Stimulated activated CD4-positive, alpha-beta T cell treated with anti-CD3 and anti-CD28 coated beads, Interleukin-12 subunit alpha, Interleukin-12 subunit beta, amount 100 ng/mL, for 4 hours (primary cell): ENCODE data around the gene GCK.

ENCODE experiments used
- DNase-seq: peaks from one replicate; pipeline ENCODE4 v3.0.0-alpha.2; 2020

Gene GCK

DNA sequence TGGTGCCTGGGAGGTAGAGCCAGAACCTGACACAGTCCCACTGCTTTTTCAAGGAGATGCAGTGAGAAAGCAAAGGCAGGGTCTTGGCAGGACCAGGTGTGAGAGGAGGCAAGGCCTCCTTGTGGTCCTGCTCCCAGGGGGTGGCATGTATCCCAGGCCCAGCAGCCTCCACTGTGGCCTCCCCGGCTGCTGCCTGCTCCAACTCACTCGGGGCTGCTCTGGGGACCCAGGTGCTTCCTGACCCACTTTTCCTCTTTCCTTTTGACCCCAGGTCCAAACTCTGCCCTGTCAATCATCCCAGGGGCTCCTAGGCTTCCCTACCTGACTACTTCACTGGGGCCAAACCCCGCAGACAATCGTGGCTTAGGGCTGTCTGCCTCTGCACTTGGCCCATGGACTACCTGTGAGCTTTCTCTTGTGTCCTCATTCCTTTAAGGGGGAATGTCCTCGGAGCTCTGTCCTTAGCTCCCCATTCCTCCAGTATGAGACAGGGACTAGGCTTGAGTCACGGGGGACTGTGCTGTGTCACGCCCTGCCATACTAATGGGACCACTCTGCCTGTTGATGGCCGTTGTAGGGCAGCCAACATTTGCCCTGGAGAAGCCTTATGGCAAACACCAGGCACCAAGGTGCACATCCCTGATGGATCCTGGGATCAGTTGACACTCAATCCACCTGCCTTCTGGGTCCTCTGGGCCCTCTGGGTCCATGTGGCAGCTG lies 86.2 kb downstream of the GCK start:
- DNase-seq, result no peak

DNA sequence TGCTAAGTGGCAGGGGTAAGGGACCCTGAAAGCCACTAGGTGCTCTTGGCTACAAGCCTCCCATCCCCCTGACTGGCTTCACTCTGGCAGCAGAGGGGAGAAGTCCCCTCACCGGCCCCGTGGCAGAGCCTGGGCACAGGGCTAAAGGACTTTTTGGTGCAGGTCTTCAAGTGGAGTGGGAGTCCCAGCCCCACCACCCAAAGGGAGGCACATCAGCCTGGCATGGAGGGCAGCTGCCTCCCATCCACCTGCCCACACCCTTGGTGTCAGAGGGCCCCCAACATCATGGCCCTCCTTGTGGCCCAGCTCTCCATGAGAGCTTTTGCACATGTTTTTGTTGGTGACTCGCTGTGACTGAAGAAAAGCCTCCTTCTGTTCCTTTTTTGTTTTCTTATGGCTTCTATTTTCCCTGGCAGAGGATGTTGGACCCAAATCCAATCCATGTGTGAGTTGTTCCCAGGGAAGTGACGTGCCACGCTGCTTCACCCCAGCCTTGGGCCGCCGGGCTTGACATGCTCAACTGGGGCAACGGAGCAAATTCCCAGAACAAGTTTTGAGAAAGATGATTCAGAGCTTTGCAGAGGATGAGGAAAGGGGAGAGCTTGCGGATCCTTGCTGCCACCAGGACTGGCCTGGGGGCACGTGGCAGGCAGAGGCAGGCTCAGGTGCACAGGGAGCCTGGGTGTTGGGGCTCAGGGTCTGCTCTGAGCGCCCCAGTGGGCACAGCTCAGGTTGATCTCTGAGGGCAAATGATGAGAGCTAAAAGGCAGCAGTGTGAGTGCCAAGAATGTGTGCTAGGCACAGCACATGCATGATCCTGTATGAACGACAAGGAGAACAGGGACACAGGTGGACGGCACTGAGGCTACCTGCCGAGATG lies 87.0 kb downstream of the GCK start:
- no peak for DNase-seq

DNA sequence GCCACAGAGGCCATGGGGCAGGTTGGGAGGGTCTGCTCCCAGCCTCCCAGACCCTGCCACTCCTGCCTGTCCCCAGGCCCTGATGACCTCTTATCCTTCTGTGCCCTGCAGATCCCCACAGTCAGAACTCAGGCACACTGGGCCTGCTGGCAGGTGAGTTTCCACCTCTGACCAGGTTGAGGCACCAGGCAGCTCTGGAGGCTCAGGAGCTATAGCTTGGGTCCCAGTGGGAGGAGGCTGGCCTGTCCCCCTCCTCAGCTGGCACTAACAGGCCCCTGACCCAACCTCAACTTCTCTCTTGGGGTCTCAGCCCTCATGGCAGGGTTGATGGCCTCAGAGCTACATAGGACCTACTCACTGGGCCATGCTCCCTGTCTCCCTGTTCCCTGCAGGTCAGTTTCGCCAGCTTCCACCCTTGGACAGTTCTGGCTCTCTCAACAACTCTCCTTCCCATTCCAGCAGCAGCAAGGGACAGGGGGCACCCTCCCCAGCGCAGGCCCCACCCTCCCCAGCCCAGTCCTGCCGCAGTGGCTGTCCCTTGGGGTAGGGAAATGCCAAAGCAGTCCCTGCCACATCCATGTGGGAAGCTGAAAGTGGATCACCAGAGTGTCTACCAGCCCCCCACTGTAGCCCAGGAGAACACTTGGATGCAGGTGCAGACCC lies 87.8 kb downstream of the GCK start:
- no peak for DNase-seq

DNA sequence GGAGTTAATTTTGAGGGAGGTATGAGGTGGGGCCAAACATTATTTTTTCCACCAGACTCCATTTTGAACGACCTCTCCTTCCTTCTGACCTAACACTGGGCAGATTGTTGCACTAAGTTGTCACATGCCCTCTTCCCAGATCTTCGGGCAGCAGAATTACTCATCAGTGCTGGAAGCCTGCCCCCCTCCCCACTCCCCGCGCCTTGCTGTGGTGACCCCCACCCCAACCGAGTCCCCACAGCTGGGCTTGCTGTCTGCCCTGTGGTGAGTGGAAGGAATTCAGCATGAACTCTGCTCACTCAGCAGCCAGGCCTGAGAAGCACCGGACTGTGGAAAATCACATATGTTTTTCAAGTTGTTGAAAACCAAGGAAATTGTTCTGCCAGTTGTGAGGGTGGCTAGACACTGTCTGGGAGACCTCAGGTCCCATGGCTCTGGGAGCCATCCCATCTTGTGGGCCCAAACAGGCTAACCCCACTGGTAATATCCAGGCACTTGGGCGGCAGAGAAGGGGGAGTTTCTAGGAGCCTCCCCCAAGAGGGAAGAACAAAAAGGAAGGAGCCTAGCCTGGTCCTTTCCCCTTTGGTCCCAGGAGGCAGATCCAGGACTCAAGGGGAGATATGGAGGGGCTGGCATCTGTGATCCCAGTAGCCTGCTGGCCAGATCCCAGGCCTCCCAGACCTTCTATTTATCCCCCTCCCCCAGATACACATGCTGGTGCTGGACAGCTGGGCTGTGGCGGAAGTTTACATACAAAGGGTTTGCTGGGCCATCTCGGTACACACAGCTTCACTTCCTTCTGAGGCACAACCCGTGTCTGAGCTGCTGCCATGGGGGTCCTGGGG lies 88.6 kb downstream of the GCK start:
- no peak for DNase-seq

DNA sequence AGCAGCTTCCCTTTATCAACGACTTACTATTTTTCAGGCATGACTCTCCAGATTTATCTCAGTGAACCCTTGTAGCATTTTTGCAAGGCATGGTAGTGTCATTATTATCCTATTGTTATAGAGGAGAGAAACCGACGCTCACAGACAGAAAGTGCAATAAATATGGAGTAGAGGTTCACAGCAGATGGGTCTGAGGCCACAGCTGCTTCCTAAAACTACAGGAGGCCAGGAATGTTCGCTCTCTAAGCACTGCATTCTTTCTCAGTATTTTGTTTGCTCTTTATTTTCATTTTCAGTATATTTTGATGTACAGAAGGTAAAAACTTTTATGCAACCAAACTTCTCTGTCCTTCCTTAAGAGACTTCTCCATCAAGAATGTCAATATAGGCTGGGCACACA lies 89.6 kb downstream of the GCK start:
- no peak for DNase-seq

DNA sequence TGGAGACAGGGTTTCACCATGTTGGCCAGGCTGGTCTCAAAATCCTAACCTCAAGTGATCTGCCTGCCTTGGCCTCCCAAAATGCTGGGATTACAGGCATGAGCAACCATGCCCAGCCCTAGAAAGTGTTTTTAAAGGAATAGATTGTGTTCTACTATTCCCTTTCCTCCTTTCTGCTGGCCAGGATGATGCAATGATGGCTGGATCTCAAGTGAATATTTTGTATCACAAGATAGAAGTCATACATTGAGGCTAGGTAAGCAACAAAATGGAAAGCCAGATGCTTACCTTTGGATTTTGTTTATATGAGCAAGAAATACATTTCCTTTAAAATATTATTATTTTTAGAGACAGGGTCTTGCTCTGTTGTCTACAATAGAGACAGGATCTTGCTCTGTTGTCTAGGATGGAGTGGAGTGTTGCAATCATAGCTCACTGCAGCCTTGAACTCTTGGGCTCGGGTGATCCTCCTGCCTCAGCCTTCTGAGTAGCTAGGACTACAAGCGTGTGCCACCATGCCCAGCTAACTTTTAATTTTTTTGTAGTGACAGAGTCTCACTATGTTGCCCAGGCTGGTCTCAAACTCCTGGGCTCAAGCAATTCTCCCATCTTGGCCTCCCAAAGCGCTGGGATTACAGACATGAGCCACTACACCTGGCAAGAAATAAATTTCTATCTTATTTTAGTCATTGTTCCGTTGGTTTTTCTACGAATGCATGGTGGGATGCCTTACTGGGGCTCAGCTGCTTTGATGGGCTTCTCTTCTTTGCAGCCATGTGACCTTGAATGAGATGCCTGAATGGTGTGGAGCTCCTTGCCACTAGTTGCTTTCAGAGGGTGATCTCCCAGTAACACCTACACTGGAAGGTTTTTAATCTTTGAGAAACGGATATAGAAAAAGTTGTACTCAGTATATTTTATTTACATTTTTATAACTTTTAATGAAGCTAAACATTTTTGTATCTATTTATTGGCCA lies 90.9 kb downstream of the GCK start:
- no peak for DNase-seq

DNA sequence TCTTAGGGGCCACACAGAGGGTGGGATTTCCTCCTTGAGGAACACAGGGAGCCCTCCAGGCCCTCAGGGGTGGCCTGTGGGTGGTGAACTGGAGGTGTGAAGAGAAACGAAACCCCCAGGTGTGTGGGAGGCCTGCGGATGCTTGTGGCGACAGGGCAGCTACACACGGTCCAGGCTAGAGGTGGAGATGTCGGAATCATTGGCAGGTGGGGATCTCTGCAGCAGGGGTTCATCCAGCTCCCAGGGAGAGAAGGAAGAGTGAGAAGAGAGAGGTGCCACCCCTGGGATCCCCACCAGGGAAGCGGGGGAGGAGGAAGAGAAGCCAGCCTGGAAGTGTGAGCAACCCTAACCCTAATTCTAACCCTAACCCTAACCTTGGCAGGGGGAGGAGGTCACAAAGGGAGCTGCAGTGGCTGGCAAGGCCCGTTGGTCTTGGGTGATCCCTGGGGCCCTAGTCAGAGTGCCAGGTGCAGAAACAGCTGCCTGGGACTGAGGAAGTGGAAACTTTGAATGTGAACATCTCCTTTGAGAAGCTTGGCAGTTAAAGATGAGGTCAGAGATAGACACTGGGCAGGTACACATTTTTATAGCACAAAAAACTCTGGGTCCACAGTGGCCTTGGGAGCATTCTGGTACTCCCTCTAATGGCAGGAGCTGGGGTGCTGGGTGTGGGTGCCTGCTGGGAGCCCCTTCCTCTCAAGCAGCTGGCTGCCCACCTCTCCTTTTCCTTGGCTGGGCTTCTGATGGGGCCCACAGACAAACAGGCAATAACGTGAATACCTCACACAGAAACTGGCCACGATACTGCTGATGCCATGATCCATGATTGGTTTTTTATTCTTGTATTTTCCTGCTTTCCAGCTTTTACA lies 91.9 kb downstream of the GCK start:
- no peak for DNase-seq

DNA sequence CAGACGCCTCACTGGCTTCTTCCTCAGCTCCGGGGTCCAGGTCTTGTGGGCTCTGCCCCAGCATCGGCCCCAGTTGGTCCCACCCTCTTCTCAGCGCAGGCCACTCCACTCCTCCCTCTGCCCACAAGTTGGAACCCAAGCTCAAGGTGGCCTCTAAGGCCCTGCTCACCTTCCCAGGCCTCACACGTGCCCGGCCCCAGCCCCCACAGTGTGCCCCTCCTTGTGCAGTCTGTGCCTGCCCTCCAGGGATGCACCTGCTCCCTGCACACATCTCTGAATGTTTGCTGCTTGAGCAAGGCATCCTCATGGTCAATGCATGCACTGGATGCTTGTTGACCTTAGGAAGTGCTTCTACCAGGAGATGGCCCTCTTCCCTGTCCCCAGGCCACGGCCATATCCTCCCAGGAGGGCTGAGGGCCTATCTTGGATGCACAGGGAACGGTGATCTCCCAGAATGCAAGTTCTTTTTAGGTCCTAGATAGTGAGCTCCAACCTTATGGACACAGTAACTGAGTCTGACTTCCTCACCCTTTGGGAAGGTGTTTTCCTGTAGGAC lies 92.8 kb downstream of the GCK start:
- no peak for DNase-seq

DNA sequence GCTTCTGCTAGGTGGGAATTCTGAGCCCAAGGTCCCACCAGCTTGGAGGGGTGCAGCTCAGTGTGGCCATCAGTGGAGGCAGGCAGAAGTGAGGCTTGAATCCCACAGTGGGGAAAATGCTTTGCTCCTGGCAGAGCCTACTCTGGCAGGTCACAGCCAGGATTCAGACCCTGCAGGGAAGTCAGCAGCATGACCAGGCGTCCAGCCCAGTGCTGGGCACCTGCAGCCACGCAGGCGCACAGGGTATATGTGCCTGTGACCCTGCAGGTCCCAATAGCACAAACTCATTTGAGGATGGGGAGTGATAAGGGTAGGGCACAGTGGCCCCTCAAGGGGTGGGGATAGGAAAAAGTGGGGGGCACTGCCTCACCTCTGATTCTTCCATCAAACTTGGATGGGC lies 93.5 kb downstream of the GCK start:
- no peak for DNase-seq

DNA sequence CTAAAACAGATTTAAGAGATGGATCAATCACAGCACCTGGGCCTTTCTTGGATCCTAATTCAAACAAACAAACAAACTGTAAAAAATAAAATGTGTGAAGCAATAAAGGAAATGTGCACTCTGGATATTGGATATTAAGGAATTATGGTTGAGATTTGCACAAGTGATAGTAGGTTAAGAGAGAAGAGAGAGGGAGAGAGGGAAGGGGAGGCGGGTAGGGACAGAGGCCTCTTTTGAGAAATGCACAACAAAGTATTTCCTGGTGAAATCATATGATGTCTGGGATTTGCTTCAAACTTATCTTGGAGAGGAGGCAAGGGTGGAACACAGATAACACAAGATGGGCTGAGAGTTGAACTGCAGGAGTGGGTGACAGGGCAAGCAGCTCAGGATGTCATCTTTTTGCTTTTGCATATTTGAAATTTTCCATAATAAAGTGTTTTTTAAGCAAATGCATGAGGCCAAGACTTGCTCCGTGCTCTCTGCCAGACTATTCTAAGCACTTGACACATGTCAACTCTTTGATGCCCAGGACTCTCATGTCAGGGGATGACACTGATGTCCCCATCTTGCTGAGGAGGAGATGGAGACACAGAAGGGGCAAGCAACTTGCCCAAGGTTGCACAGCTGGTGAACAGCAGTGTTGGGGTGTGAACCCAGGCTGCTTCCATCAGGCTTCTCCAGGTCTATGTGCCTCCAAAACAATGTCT lies 94.2 kb downstream of the GCK start:
- DNase-seq, result no peak

DNA sequence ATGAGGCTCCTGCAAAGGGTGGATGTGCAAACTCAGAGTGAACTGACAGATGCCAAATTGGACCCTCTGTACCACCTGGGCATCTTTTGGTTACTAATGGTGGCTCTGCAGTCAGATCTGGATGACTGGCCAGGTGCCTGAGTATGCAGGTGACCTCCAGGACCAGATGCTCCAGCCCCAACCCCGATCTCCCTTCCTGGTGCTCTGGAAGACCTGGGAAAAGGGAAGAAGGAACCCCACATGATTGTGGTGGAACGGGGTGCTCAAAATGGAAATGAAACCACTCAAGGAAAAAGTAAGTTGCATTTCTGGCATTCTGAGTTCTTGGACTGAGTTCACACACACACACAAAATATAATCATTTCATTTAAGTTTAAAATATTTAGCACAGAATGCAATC lies 94.9 kb downstream of the GCK start:
- DNase-seq, result no peak
